ENCODE measurements around the gene IFNAR2.

Gene IFNAR2

GRCh38 chr21:33229784-33230544 lies at the start of gene IFNAR2:
TSS of gene IFNAR2 (plus strand) at chr21:33229938. CDS start at chr21:33241923, 11,985 bp downstream.
- peak; percentile 95 for DNase-seq (ENCODE audit: low spot score)

DNA sequence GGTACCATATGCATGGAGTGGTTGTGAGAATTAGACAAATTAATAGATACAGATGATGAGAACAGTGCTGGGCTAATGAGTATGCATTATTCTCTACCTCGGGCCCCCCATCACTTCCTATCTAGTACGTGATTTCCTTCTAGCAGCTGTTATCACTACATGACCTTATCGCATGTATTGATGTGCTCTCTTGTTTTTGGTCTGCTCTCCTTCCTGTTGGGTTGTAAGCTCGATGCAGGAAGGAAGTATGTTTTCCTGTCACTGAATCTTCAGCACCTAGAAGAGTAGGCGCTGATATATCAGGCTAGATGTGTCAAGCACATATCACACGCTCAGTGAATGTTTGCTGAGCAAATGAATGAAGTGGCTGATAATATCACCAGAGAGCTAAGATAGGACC lies 43.9 kb upstream of the IFNAR2 start:
- no peak for DNase-seq (ENCODE audit: low spot score)

- no peak for DNase-seq (ENCODE audit: low spot score)
Observed at GRCh38 chr21:33187276-33187675, 42.5 kb upstream of the IFNAR2 start.

DNA sequence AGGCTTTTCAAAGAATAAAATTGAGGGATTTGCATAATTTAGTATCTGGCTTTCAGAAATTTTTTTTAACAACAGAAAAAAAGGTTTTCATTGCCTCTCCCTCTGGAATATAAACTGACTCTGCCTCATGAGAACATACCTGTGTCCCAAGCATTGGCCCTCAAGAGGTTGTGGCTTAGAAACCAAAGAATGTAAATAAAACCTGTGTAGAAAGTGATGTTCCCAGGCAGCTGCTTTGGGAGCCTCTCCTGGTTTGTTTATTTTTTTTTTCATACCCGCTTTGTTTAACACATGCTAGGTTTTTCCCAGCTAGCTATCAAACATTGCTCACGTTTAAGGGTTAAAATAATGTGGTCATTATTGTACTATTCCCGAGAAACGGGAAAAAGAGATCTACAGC lies 40.5 kb upstream of the IFNAR2 start:
- no peak for DNase-seq (ENCODE audit: low spot score)

GRCh38 chr21:33189824-33190223 lies 39.9 kb upstream of the IFNAR2 start:
- no peak for DNase-seq (ENCODE audit: low spot score)

GRCh38 chr21:33196941-33197374 lies 32.8 kb upstream of the IFNAR2 start:
- DNase-seq (ENCODE audit: low spot score) = peak; percentile 47

DNA sequence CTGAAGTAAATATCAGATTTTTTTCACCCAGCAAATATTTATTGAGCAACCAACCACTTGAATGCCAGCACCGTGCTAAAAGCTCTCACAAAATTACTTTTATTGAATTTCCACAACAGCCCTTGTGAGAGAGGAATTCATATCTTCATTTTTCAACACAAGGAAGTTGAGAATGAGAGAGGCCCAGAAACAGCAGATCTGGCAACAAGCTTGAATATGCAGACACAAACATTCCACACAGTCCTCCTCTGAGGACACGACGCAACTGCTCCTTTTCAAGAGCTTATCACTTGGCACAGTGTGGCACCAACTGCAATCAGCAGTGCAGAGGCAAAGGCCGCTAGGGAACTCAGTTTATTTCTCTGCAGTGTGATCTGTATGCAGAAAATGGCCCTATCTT lies 32.2 kb upstream of the IFNAR2 start:
- no peak for DNase-seq (ENCODE audit: low spot score)

DNA sequence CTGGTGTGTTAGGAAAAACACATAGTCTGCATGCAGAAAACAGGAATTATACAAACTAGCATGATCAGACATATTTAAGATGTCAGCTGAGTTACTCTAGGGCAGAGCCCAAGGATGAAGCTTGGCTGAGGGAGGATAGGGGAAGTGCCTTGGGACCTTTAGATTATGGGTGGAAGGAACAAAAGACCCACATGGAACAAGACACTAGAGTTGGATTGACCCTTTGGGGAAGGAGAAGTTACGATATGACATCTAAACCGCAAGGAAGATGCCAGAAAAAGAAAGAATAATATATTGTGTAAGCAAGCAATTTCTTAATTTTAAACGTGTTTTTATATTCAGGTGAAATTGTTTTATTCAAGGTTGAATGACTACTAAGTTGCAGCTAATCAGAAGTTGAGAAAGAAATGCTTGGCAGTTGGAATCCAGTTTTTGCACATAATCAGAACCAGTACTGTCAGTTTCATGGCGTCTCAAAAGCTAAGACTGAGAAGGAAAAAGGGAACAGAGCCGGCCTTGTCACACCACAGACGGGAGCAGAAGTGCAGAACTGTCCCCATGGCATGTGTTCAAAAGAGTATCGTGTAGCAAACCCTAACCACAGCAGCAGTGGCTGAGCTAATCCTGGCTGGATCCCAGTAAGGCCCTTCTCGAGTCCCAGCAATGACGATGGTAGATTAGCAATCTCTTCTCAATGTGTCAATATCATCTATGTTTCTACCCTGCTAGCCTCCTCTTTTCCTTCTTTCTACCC lies 31.2 kb upstream of the IFNAR2 start:
- peak; percentile 69 for DNase-seq (ENCODE audit: low spot score)

- no peak for DNase-seq (ENCODE audit: low spot score)
Observed at GRCh38 chr21:33199100-33199464, 30.7 kb upstream of the IFNAR2 start.

- peak; percentile 89 for DNase-seq (ENCODE audit: low spot score)
Observed at GRCh38 chr21:33199516-33200217, 30.1 kb upstream of the IFNAR2 start.

GRCh38 chr21:33201956-33202355 lies 27.8 kb upstream of the IFNAR2 start:
- DNase-seq (ENCODE audit: low spot score) = no peak

- DNase-seq (ENCODE audit: low spot score) = no peak
Observed at GRCh38 chr21:33202464-33203363, 27.0 kb upstream of the IFNAR2 start.

DNA sequence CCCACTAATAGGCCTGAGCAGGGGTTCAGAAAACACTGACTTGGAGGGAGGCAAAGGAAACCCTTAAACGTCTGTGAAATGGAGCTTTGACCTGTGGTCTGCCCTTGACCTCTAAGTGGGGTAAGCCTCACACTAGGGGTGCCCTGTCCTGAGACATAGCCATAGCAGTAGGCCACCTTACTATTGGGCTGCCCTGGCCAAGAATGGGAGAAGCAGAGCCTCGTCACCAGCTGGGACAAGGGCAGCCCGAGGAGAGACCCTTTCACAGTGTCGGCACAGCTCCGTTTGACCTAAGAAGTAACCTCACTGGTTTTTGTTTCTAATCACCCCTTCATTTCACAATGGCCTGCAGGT lies 26.4 kb upstream of the IFNAR2 start:
- no peak for DNase-seq (ENCODE audit: low spot score)

- no peak for DNase-seq (ENCODE audit: low spot score)
Observed at GRCh38 chr21:33205476-33205875, 24.3 kb upstream of the IFNAR2 start.

DNA sequence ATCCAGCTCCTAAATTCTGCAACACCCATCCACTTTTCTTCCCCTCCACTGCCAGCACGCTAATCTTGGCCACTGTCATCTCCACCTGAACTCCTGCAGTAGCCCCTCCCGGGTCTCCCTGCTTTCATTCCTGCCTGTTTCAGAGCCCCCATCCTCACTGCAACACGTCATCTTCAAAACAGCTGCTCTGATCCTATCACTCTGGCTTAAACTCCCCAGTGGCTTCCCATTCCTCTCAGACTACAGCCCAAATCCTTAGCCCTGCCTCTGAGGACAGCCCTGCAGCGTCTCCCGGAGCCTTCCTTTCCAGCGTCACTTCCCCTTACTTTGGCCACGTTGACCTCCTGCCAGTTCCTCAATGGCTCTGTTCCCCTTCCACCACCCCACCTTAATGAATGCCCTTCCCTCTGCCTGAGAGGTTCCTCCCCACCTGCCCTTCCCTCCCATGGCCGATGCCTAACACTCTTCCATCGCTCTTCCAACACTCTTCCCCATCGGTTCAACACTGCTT lies 22.9 kb upstream of the IFNAR2 start:
- DNase-seq (ENCODE audit: low spot score) = no peak

- DNase-seq (ENCODE audit: low spot score) = no peak
Observed at GRCh38 chr21:33207449-33208149, 22.1 kb upstream of the IFNAR2 start.

DNA sequence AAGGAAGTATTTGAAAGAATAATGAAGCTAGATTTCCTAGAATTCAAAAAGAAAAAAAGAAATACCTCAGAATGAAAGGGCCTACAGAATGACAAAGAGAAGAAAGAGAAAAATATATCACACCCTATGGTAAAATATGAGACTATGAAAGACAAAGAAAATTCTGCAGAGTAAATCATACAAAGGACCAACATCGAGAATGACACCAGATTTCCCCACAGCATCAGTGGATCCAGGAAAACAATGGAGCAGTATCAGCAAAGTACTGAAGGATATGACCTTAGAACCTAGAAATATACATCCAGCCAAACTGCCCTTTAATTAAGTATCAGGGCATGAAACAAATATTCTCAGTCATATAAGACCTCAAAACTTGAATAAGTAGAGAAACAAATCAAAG lies 21.2 kb upstream of the IFNAR2 start:
- DNase-seq (ENCODE audit: low spot score) = no peak

GRCh38 chr21:33211305-33211704 lies 18.4 kb upstream of the IFNAR2 start:
- DNase-seq (ENCODE audit: low spot score) = no peak

GRCh38 chr21:33211732-33212131 lies 18.0 kb upstream of the IFNAR2 start:
- no peak for DNase-seq (ENCODE audit: low spot score)

DNA sequence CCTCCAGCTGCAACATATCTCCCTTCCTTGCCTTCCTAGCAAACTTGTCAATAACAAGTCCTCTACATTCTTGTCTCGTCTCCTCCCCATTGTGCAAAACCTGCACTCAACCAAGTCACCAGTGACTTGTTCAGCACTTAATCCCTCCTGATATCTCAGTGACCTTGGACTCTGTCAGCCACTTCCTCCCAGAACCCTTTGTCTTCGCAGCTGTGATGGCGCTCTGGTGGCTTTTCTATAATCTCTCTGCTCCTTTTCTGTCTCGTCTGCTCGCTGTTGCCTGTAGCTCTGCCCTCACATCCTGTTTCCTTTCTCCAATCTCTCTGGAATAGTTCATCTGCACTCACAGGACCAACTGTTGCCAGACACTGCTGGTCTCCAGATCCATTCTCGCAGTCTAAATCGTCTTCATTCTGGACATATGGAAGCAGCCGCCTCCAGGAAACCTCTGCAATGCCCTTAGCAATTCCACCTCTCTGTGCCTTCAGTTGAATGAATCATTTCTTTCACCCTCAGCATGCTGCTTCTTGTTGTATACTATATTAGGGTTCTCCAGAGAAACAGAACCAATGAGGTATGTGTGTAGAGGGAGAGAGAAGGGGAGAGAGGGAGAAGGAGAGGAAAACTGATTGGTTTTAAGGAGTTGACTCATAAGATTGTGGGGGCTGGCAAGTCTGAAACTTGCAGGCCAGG lies 17.4 kb upstream of the IFNAR2 start:
- peak; percentile 10 for DNase-seq (ENCODE audit: low spot score)
